H9 (cell line): ENCODE data around the gene HK2. TPM values are rescaled to one million over a fixed set of nuclear protein-coding genes. Genes with fewer than 3 reads are reported as not detected.

Source experiments
- DNase-seq: peaks from one replicate; pipeline ENCODE4 v3.0.0-alpha.2; 2017
- H2AFZ ChIP-seq: one replicate; pipeline ENCODE4 v1.6.1; 2013; ENCODE audit warnings: mild to moderate bottlenecking, low read length, control low read depth, moderate library complexity
- H2AK5ac ChIP-seq: 2 replicates; pipeline ENCODE4 v1.6.1; 2013; ENCODE audit warnings: low read length, control low read depth, mixed read lengths; ENCODE audit not compliant: insufficient read length
- H2BK120ac ChIP-seq: one replicate; pipeline ENCODE4 v1.6.1; 2013; ENCODE audit warnings: low read depth, mild to moderate bottlenecking, low read length, control low read depth, inconsistent platforms; ENCODE audit not compliant: poor library complexity, severe bottlenecking
- H2BK12ac ChIP-seq: 2 replicates; pipeline ENCODE4 v1.6.1; 2013; ENCODE audit warnings: low read length, control low read depth, mixed read lengths, low read depth; ENCODE audit not compliant: insufficient read length
- H2BK15ac ChIP-seq: 2 replicates; pipeline ENCODE4 v1.6.1; 2013; ENCODE audit warnings: low read depth, low read length, control low read depth
- H2BK20ac ChIP-seq: one replicate; pipeline ENCODE4 v1.6.1; 2013; ENCODE audit warnings: low read depth, mild to moderate bottlenecking, low read length, control low read depth, inconsistent platforms; ENCODE audit not compliant: poor library complexity, severe bottlenecking
- H2BK5ac ChIP-seq: 2 replicates; pipeline ENCODE4 v1.6.1; 2013; ENCODE audit warnings: low read length, control low read depth, mixed read lengths; ENCODE audit not compliant: insufficient read length
- H3K14ac ChIP-seq: 2 replicates; pipeline ENCODE4 v1.6.1; 2013; ENCODE audit warnings: low read length, control low read depth; ENCODE audit not compliant: insufficient read depth
- H3K18ac ChIP-seq: 2 replicates; pipeline ENCODE4 v1.6.1; 2013; ENCODE audit warnings: low read depth, mild to moderate bottlenecking, mixed read lengths, low read length, control low read depth; ENCODE audit not compliant: insufficient read length
- H3K23ac ChIP-seq: 2 replicates; pipeline ENCODE4 v1.6.1; 2013; ENCODE audit warnings: low read length, control low read depth, mixed read lengths, low read depth; ENCODE audit not compliant: insufficient read length
- H3K23me2 ChIP-seq: 2 replicates; pipeline ENCODE4 v1.6.1; 2013; ENCODE audit warnings: low read depth, mild to moderate bottlenecking, mixed read lengths, low read length, control low read depth; ENCODE audit not compliant: insufficient read length, poor library complexity, severe bottlenecking
- H3K27ac ChIP-seq: 2 replicates; pipeline ENCODE4 v1.5.1; 2013; ENCODE audit warnings: low read length, control low read depth, mixed read lengths, low read depth; ENCODE audit not compliant: insufficient read length
- H3K27me3 ChIP-seq: 2 replicates; pipeline ENCODE4 v1.6.1; 2013; ENCODE audit warnings: low read length, control low read depth, inconsistent platforms; ENCODE audit not compliant: insufficient read depth
- H3K4ac ChIP-seq: 2 replicates; pipeline ENCODE4 v1.6.1; 2013; ENCODE audit warnings: low read depth, mild to moderate bottlenecking, control low read depth, inconsistent platforms, low read length, moderate library complexity
- H3K4me1 ChIP-seq: 2 replicates; pipeline ENCODE4 v1.6.1; 2013; ENCODE audit warnings: low read length, control low read depth, inconsistent platforms; ENCODE audit not compliant: insufficient read depth
- H3K4me2 ChIP-seq: 2 replicates; pipeline ENCODE4 v1.6.1; 2013; ENCODE audit warnings: low read length, control low read depth, mixed read lengths; ENCODE audit not compliant: insufficient read length, insufficient read depth
- H3K56ac ChIP-seq: 2 replicates; pipeline ENCODE4 v1.6.1; 2013; ENCODE audit warnings: low read depth, mild to moderate bottlenecking, mixed read lengths, low read length, control low read depth; ENCODE audit not compliant: insufficient read length
- H3K79me1 ChIP-seq: 2 replicates; pipeline ENCODE4 v1.6.1; 2013; ENCODE audit warnings: low read depth, mild to moderate bottlenecking, moderate library complexity, low read length, control low read depth, inconsistent platforms; ENCODE audit not compliant: insufficient read depth, poor library complexity, severe bottlenecking
- H3K79me2 ChIP-seq: 2 replicates; pipeline ENCODE4 v1.6.1; 2013; ENCODE audit warnings: low read length, control low read depth, inconsistent platforms; ENCODE audit not compliant: insufficient read depth
- H3K9ac ChIP-seq: 2 replicates; pipeline ENCODE4 v1.6.1; 2013; ENCODE audit warnings: low read length, control low read depth, mixed read lengths; ENCODE audit not compliant: insufficient read length; ENCODE audit errors: extremely low read depth
- H3K9me3 ChIP-seq: one replicate; pipeline ENCODE4 v1.6.1; 2013; ENCODE audit warnings: low read depth, low read length, inconsistent platforms; ENCODE audit not compliant: control insufficient read depth
- H3T11ph ChIP-seq: one replicate; pipeline ENCODE4 v1.6.1; 2013; ENCODE audit warnings: mild to moderate bottlenecking, low read length, control low read depth, inconsistent platforms
- H4K20me1 ChIP-seq: one replicate; pipeline ENCODE4 v1.6.1; 2013; ENCODE audit not compliant: control insufficient read depth, insufficient read length, insufficient read depth
- H4K5ac ChIP-seq: 2 replicates; pipeline ENCODE4 v1.6.1; 2013; ENCODE audit warnings: low read depth, mild to moderate bottlenecking, mixed read lengths, low read length, control low read depth; ENCODE audit not compliant: insufficient read length
- H4K8ac ChIP-seq: replicated peaks from 2 replicates; pipeline ENCODE4 v1.6.1; 2013; ENCODE audit warnings: low read length, control low read depth, mixed read lengths, low read depth; ENCODE audit not compliant: insufficient read length
- H4K91ac ChIP-seq: 2 replicates; pipeline ENCODE4 v1.6.1; 2013; ENCODE audit warnings: low read depth, mild to moderate bottlenecking, moderate library complexity, mixed read lengths, low read length, control low read depth; ENCODE audit not compliant: insufficient read length
- H3K27ac Mint-ChIP-seq, 3 experiments: 2 replicates in 2 of 3; 3 replicates in 1 of 3; pipeline ENCODE4 v1.8.0; 2020 to 2021; ENCODE audit warnings: mixed read lengths in 3 of 3, mild to moderate bottlenecking in 1 of 3, moderate library complexity in 1 of 3
- H3K27me3 Mint-ChIP-seq: 2 replicates; pipeline ENCODE4 v1.8.0; 2021; ENCODE audit warnings: low read depth, mild to moderate bottlenecking, moderate library complexity, mixed read lengths
- H3K36me3 Mint-ChIP-seq, 3 experiments: 2 replicates in 2 of 3; 3 replicates in 1 of 3; pipeline ENCODE4 v1.8.0; 2020 to 2021; ENCODE audit warnings: low read depth in 3 of 3, mixed read lengths in 3 of 3; ENCODE audit not compliant: insufficient read depth in 1 of 3
- H3K4me1 Mint-ChIP-seq, 2 experiments: 2 replicates each; pipeline ENCODE4 v1.8.0; 2020; ENCODE audit warnings: mixed read lengths in 2 of 2
- H3K4me3 Mint-ChIP-seq, 2 experiments: 2 replicates in 1 of 2; 3 replicates in 1 of 2; pipeline ENCODE4 v1.8.0; 2020 to 2021; ENCODE audit warnings: mild to moderate bottlenecking in 2 of 2, mixed read lengths in 2 of 2, moderate library complexity in 1 of 2
- H3K9me3 Mint-ChIP-seq, 2 experiments: 2 replicates in 1 of 2; 3 replicates in 1 of 2; pipeline ENCODE4 v1.8.0; 2020; ENCODE audit warnings: mild to moderate bottlenecking in 2 of 2, mixed read lengths in 2 of 2, moderate library complexity in 1 of 2
- CTCF ChIP-seq: fragments of 200-600 bp; sonication (generic); conservative IDR thresholded peaks from 3 replicates; pipeline ENCODE4 v1.8.0; 2021; ENCODE audit warnings: antibody characterized with exemption, mild to moderate bottlenecking
- WGBS: extraction: QIAGEN DNeasy Blood & Tissue Kit; methylation state at CpG from one replicate; pipeline ENCODE4 v1.1.7; 2013; ENCODE audit warnings: missing lambda C conversion rate, low lambda C conversion rate, mixed read lengths; ENCODE audit not compliant: insufficient read length; ENCODE audit errors: extremely low coverage; 5-methylcytosine and 5-hydroxymethylcytosine counted together
- total RNA-seq: library from RNA; stranded (reverse); gene quantifications from 2 replicates; pipeline ENCODE4 v1.2.1, GENCODE V29; 2021

Gene HK2
- total RNA-seq, 1 experiment from 2014 or later: 54.3 TPM

- H3K4me2 ChIP-seq: no peak overlapping the region
- H3K36me3 Mint-ChIP-seq: peaks cover 66 to 96% (median 93%) of the 10 kb centered on the region in 3 experiments
- H2BK120ac ChIP-seq: no peak overlapping the region
- H3K4ac ChIP-seq: no peak overlapping the region
- no peak overlapping the region for H3K9ac ChIP-seq
- no peak overlapping the region for H3K18ac ChIP-seq
- no peaks in the 10 kb centered on the region for H3K79me1 ChIP-seq
- no peak overlapping the region for H3K56ac ChIP-seq
- no peak overlapping the region for H3K23ac ChIP-seq
- no peak overlapping the region for H2BK15ac ChIP-seq
- WGBS: no CpG with 5 or more reads among the region's 20 CpGs
- no peak overlapping the region for H4K91ac ChIP-seq
- no peak overlapping the region for H3T11ph ChIP-seq
- H3K4me1 ChIP-seq: no peaks in the 10 kb centered on the region
- H3K27me3 Mint-ChIP-seq: no peaks in the 10 kb centered on the region
- DNase-seq: no peak
- no peak overlapping the region; a peak in 1 of 7 replicates for H3K27ac Mint-ChIP-seq
- H3K79me2 ChIP-seq: no peaks in the 10 kb centered on the region
- no peak overlapping the region for H2AK5ac ChIP-seq
- H3K4me1 Mint-ChIP-seq: peaks cover 6% of the 10 kb centered on the region in 2 experiments; a peak in 3 of 4 replicates
- H3K14ac ChIP-seq: no peak overlapping the region
- no peak overlapping the region for H3K4me3 Mint-ChIP-seq
- H3K27me3 ChIP-seq: no peaks in the 10 kb centered on the region
- H3K9me3 ChIP-seq: no peaks in the 10 kb centered on the region
- H2AFZ ChIP-seq: no peak overlapping the region
- H4K5ac ChIP-seq: no peak overlapping the region
- no peak for TF ChIP-seq CTCF
- H3K23me2 ChIP-seq: no peaks in the 10 kb centered on the region
- no peak overlapping the region for H3K27ac ChIP-seq
- H2BK12ac ChIP-seq: no peak overlapping the region
- H2BK20ac ChIP-seq: no peak overlapping the region
- H4K20me1 ChIP-seq: no peaks in the 10 kb centered on the region
- no peak overlapping the region for H4K8ac ChIP-seq
- no peaks in the 10 kb centered on the region for H3K9me3 Mint-ChIP-seq
- no peak overlapping the region for H2BK5ac ChIP-seq
Observed at GRCh38 chr2:74878551-74878950, 44.6 kb downstream of the HK2 start.
